ENCODE results near the gene ARL1. TPM values are rescaled to one million over a fixed set of nuclear protein-coding genes. Genes with fewer than 3 reads are reported as not detected.
"Not testable (repeated sequence)": the region's sequence is repeated elsewhere in the genome, so short reads cannot be mapped to it uniquely, and the experiment has no call there.

ARL1 gene
- total RNA-seq, 1 donor from 2014 or later = 42.3 TPM

GRCh38 chr12:101410169-101410568, 2.6 kb upstream of the ARL1 start:
- H3K36me3 ChIP-seq (ENCODE audit: control insufficient read depth in 3 of 3, insufficient read depth in 3 of 3, low read length in 3 of 3); H3K27ac ChIP-seq (ENCODE audit: low read depth, low read length); H3K9me3 ChIP-seq (ENCODE audit: control insufficient read depth in 3 of 3, low read length in 3 of 3); H3K9ac ChIP-seq (ENCODE audit: low read depth in 1 of 3, low read length in 3 of 3); H3K27me3 ChIP-seq (ENCODE audit: control insufficient read depth in 3 of 3, insufficient read depth in 3 of 3, low read length in 3 of 3); H3K4me3 ChIP-seq (ENCODE audit: low read length in 3 of 3): not testable (repeated sequence)
- peaks cover 10 to 14% (median 11%) of the 10 kb centered on the region in 3 donors for H3K4me1 ChIP-seq (ENCODE audit: control insufficient read depth in 3 of 3, insufficient read depth in 3 of 3, low read length in 3 of 3)

- Histone ChIP-seq H3K9me3 (ENCODE audit: control insufficient read depth in 3 of 3, low read length in 3 of 3) (no peaks in the 10 kb centered on the region), H3K27me3 (ENCODE audit: control insufficient read depth in 3 of 3, insufficient read depth in 3 of 3, low read length in 3 of 3) (no peaks in the 10 kb centered on the region), H3K36me3 (ENCODE audit: control insufficient read depth in 3 of 3, insufficient read depth in 3 of 3, low read length in 3 of 3) (no peaks in the 10 kb centered on the region), H3K27ac (ENCODE audit: low read depth, low read length) (peak overlapping the region; percentile 94), H3K4me3 (ENCODE audit: low read length in 3 of 3) (peak overlapping the region; percentile 96 to 99 (median 97)), H3K4me1 (ENCODE audit: control insufficient read depth in 3 of 3, insufficient read depth in 3 of 3, low read length in 3 of 3) (peaks cover 10 to 14% (median 11%) of the 10 kb centered on the region in 3 donors), H3K9ac (ENCODE audit: low read depth in 1 of 3, low read length in 3 of 3) (peak overlapping the region; percentile 90 to 97 (median 97))
Observed at GRCh38 chr12:101407049-101407435, 530 bp downstream of the ARL1 start.

- not testable (repeated sequence) for H3K4me1 ChIP-seq (ENCODE audit: control insufficient read depth in 3 of 3, insufficient read depth in 3 of 3, low read length in 3 of 3); H3K9ac ChIP-seq (ENCODE audit: low read depth in 1 of 3, low read length in 3 of 3); H3K4me3 ChIP-seq (ENCODE audit: low read length in 3 of 3); H3K27ac ChIP-seq (ENCODE audit: low read depth, low read length); H3K27me3 ChIP-seq (ENCODE audit: control insufficient read depth in 3 of 3, insufficient read depth in 3 of 3, low read length in 3 of 3); H3K9me3 ChIP-seq (ENCODE audit: control insufficient read depth in 3 of 3, low read length in 3 of 3)
- peaks cover 5 to 36% (median 24%) of the 10 kb centered on the region in 3 donors for H3K36me3 ChIP-seq (ENCODE audit: control insufficient read depth in 3 of 3, insufficient read depth in 3 of 3, low read length in 3 of 3)
Observed at GRCh38 chr12:101391181-101391580, 16.4 kb downstream of the ARL1 start.

GRCh38 chr12:101379149-101379548, 28.4 kb downstream of the ARL1 start:
- Histone ChIP-seq H3K27ac (ENCODE audit: low read depth, low read length) (no peak overlapping the region), H3K4me3 (ENCODE audit: low read length in 3 of 3) (no peak overlapping the region), H3K9ac (ENCODE audit: low read depth in 1 of 3, low read length in 3 of 3) (no peak overlapping the region), H3K36me3 (ENCODE audit: control insufficient read depth in 3 of 3, insufficient read depth in 3 of 3, low read length in 3 of 3) (peaks cover 31 to 67% (median 44%) of the 10 kb centered on the region in 3 donors), H3K9me3 (ENCODE audit: control insufficient read depth in 3 of 3, low read length in 3 of 3) (no peaks in the 10 kb centered on the region), H3K27me3 (ENCODE audit: control insufficient read depth in 3 of 3, insufficient read depth in 3 of 3, low read length in 3 of 3) (no peaks in the 10 kb centered on the region), H3K4me1 (ENCODE audit: control insufficient read depth in 3 of 3, insufficient read depth in 3 of 3, low read length in 3 of 3) (no peaks in the 10 kb centered on the region)

GRCh38 chr12:101375573-101375972, 32.0 kb downstream of the ARL1 start:
- peaks cover 34 to 57% (median 42%) of the 10 kb centered on the region in 3 donors for H3K36me3 ChIP-seq (ENCODE audit: control insufficient read depth in 3 of 3, insufficient read depth in 3 of 3, low read length in 3 of 3)
- no peak overlapping the region for H3K4me3 ChIP-seq (ENCODE audit: low read length in 3 of 3)
- no peaks in the 10 kb centered on the region for H3K27me3 ChIP-seq (ENCODE audit: control insufficient read depth in 3 of 3, insufficient read depth in 3 of 3, low read length in 3 of 3)
- no peak overlapping the region for H3K27ac ChIP-seq (ENCODE audit: low read depth, low read length)
- H3K4me1 ChIP-seq (ENCODE audit: control insufficient read depth in 3 of 3, insufficient read depth in 3 of 3, low read length in 3 of 3) = peaks cover 0 to 7% (median 5%) of the 10 kb centered on the region in 3 donors
- no peak overlapping the region for H3K9ac ChIP-seq (ENCODE audit: low read depth in 1 of 3, low read length in 3 of 3)
- H3K9me3 ChIP-seq (ENCODE audit: control insufficient read depth in 3 of 3, low read length in 3 of 3) = no peaks in the 10 kb centered on the region

DNA sequence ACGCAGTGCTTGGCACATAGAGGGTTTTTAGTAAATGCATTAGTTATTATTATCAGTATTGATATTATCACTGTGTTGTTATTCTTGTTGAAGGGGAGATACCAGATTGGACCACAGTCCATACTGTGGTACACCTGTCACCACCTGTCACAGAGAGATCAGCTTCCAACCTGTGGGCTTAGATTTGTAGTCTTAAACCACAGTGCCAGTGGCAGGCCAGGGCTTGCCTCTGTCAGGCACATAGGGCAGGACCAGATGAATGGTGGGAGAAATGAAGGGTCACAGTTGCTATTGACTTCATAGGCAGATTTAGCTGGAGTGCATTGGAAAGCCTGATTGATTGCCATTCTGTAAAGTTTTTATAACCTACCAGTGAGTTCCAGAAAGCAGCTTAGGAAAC, 35.1 kb downstream of the ARL1 start:
- Histone ChIP-seq H3K4me3 (ENCODE audit: low read length in 3 of 3) (no peak overlapping the region), H3K9me3 (ENCODE audit: control insufficient read depth in 3 of 3, low read length in 3 of 3) (no peaks in the 10 kb centered on the region), H3K27ac (ENCODE audit: low read depth, low read length) (no peak overlapping the region), H3K27me3 (ENCODE audit: control insufficient read depth in 3 of 3, insufficient read depth in 3 of 3, low read length in 3 of 3) (no peaks in the 10 kb centered on the region), H3K4me1 (ENCODE audit: control insufficient read depth in 3 of 3, insufficient read depth in 3 of 3, low read length in 3 of 3) (peaks cover 0 to 7% (median 5%) of the 10 kb centered on the region in 3 donors), H3K9ac (ENCODE audit: low read depth in 1 of 3, low read length in 3 of 3) (no peak overlapping the region), H3K36me3 (ENCODE audit: control insufficient read depth in 3 of 3, insufficient read depth in 3 of 3, low read length in 3 of 3) (peaks cover 28 to 57% (median 55%) of the 10 kb centered on the region in 3 donors)

GRCh38 chr12:101368016-101368415, 39.6 kb downstream of the ARL1 start:
- Histone ChIP-seq H3K36me3 (ENCODE audit: control insufficient read depth in 3 of 3, insufficient read depth in 3 of 3, low read length in 3 of 3) (peaks cover 28 to 59% (median 55%) of the 10 kb centered on the region in 3 donors), H3K4me3 (ENCODE audit: low read length in 3 of 3) (no peak overlapping the region), H3K27me3 (ENCODE audit: control insufficient read depth in 3 of 3, insufficient read depth in 3 of 3, low read length in 3 of 3) (no peaks in the 10 kb centered on the region), H3K4me1 (ENCODE audit: control insufficient read depth in 3 of 3, insufficient read depth in 3 of 3, low read length in 3 of 3) (peaks cover 0 to 7% (median 5%) of the 10 kb centered on the region in 3 donors), H3K9me3 (ENCODE audit: control insufficient read depth in 3 of 3, low read length in 3 of 3) (no peaks in the 10 kb centered on the region), H3K9ac (ENCODE audit: low read depth in 1 of 3, low read length in 3 of 3) (no peak overlapping the region), H3K27ac (ENCODE audit: low read depth, low read length) (no peak overlapping the region)

- Histone ChIP-seq H3K27ac (ENCODE audit: low read depth, low read length) (no peak overlapping the region), H3K27me3 (ENCODE audit: control insufficient read depth in 3 of 3, insufficient read depth in 3 of 3, low read length in 3 of 3) (no peaks in the 10 kb centered on the region), H3K4me3 (ENCODE audit: low read length in 3 of 3) (no peak overlapping the region), H3K9ac (ENCODE audit: low read depth in 1 of 3, low read length in 3 of 3) (no peak overlapping the region), H3K9me3 (ENCODE audit: control insufficient read depth in 3 of 3, low read length in 3 of 3) (no peaks in the 10 kb centered on the region), H3K4me1 (ENCODE audit: control insufficient read depth in 3 of 3, insufficient read depth in 3 of 3, low read length in 3 of 3) (no peaks in the 10 kb centered on the region), H3K36me3 (ENCODE audit: control insufficient read depth in 3 of 3, insufficient read depth in 3 of 3, low read length in 3 of 3) (peaks cover 23 to 43% (median 35%) of the 10 kb centered on the region in 3 donors)
Observed at GRCh38 chr12:101361455-101361854, 46.1 kb downstream of the ARL1 start.

DNA sequence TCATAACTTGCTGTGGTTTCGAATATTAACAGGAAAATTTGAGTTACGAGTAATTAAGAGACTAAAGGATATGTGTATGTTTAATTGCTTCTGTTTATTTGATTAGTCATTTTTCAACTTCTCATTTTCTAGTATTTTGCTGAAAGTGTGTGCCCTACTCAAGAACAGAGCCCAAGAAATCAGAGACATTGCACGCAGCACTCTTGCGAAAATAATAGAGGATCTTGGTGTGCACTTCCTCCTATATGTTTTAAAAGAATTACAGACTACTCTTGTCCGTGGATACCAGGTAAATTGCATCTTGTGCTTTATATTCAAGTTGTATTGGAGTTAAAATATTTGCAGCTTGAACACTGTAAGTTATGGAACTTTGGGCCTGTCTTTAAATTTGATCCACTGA, 50.8 kb downstream of the ARL1 start:
- no peak overlapping the region for H3K27ac ChIP-seq (ENCODE audit: low read depth, low read length)
- peaks cover 19 to 32% (median 27%) of the 10 kb centered on the region in 3 donors for H3K36me3 ChIP-seq (ENCODE audit: control insufficient read depth in 3 of 3, insufficient read depth in 3 of 3, low read length in 3 of 3)
- H3K4me3 ChIP-seq (ENCODE audit: low read length in 3 of 3) = no peak overlapping the region

DNA sequence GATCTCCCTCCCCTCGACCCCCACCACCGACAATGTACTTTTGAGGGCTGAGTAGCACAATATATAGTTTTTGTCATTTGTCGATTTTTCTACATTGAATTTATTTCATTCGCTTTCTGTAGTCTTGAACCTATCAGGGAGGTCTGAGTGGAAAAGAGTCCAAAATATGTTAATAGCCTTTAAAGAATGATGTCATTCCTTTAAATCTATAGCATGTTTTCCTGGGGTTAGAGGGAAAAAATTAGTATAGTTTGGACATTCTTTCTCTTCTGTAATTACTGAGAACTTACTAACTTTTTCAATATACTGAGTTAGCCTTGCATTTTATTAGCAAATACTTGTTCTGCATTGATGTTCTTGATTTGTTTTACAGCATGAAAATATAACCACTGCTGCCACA, 55.9 kb downstream of the ARL1 start:
- Histone ChIP-seq H3K27me3 (ENCODE audit: control insufficient read depth in 3 of 3, insufficient read depth in 3 of 3, low read length in 3 of 3) (no peaks in the 10 kb centered on the region), H3K9ac (ENCODE audit: low read depth in 1 of 3, low read length in 3 of 3) (no peak overlapping the region), H3K9me3 (ENCODE audit: control insufficient read depth in 3 of 3, low read length in 3 of 3) (no peaks in the 10 kb centered on the region), H3K36me3 (ENCODE audit: control insufficient read depth in 3 of 3, insufficient read depth in 3 of 3, low read length in 3 of 3) (peaks cover 9 to 45% (median 33%) of the 10 kb centered on the region in 3 donors), H3K4me1 (ENCODE audit: control insufficient read depth in 3 of 3, insufficient read depth in 3 of 3, low read length in 3 of 3) (no peaks in the 10 kb centered on the region), H3K4me3 (ENCODE audit: low read length in 3 of 3) (no peak overlapping the region), H3K27ac (ENCODE audit: low read depth, low read length) (no peak overlapping the region)

More for the DNA sequence above, 50.8 kb downstream of the ARL1 start:
- Histone ChIP-seq H3K4me1 (ENCODE audit: control insufficient read depth in 3 of 3, insufficient read depth in 3 of 3, low read length in 3 of 3) (no peaks in the 10 kb centered on the region), H3K9me3 (ENCODE audit: control insufficient read depth in 3 of 3, low read length in 3 of 3) (no peaks in the 10 kb centered on the region), H3K9ac (ENCODE audit: low read depth in 1 of 3, low read length in 3 of 3) (no peak overlapping the region), H3K27me3 (ENCODE audit: control insufficient read depth in 3 of 3, insufficient read depth in 3 of 3, low read length in 3 of 3) (no peaks in the 10 kb centered on the region)

Data from skeletal muscle tissue (tissue), 4 donors.